HepG2 (cell line): ENCODE measurements around the gene ARHGAP30. TPM values are rescaled to one million over a fixed set of nuclear protein-coding genes. Genes with fewer than 3 reads are reported as not detected.

Source experiments
- CBX1 ChIP-seq: IDR thresholded peaks from one replicate; pipeline ENCODE4 v1.6.1; 2016; ENCODE audit warnings: antibody characterized with exemption, low read depth
- ERF ChIP-seq: IDR thresholded peaks from 2 replicates; pipeline ENCODE4 v1.6.1; 2018; ENCODE audit warnings: missing biosample characterization, missing genetic modification reagents
- GFI1 ChIP-seq: sonication (generic); formaldehyde crosslinking; IDR thresholded peaks from 2 replicates; pipeline ENCODE4 v1.5.0; 2020; ENCODE audit warnings: missing genetic modification reagents, mild to moderate bottlenecking, borderline replicate concordance
- KDM1A ChIP-seq: IDR thresholded peaks from 2 replicates; pipeline ENCODE4 v1.6.1; 2016; ENCODE audit warnings: missing compliant biosample characterization
- NCOA2 ChIP-seq: sonication (generic); formaldehyde crosslinking; IDR thresholded peaks from 2 replicates; pipeline ENCODE4 v1.8.0; 2022; ENCODE audit warnings: inconsistent platforms
- NFKBIZ ChIP-seq: IDR thresholded peaks from 2 replicates; pipeline ENCODE4 v1.6.1; 2018; ENCODE audit warnings: missing genetic modification reagents, missing compliant biosample characterization
- NKX3-1 ChIP-seq: sonication (generic); formaldehyde crosslinking; IDR thresholded peaks from 2 replicates; pipeline ENCODE4 v1.5.0; 2020; ENCODE audit warnings: missing genetic modification reagents
- PAX8 ChIP-seq: sonication (generic); formaldehyde crosslinking; IDR thresholded peaks from 2 replicates; pipeline ENCODE4 v1.8.0; 2022; ENCODE audit warnings: mild to moderate bottlenecking, missing genetic modification reagents, borderline replicate concordance
- PRMT3 ChIP-seq: sonication (generic); formaldehyde crosslinking; IDR thresholded peaks from 2 replicates; pipeline ENCODE4 v1.8.1; 2022; ENCODE audit warnings: low read depth, mild to moderate bottlenecking, moderate library complexity, missing genetic modification reagents, borderline replicate concordance
- SCMH1 ChIP-seq: sonication (generic); formaldehyde crosslinking; IDR thresholded peaks from 2 replicates; pipeline ENCODE4 v1.9.0; 2021; ENCODE audit warnings: missing genetic modification reagents, mild to moderate bottlenecking, borderline replicate concordance
- ZBTB7A ChIP-seq: sonication (generic); formaldehyde crosslinking; IDR thresholded peaks from 2 replicates; pipeline ENCODE4 v1.8.0; 2022; ENCODE audit warnings: mild to moderate bottlenecking, missing genetic modification reagents
- ZNF234 ChIP-seq: sonication (generic); formaldehyde crosslinking; conservative IDR thresholded peaks from 2 replicates; pipeline ENCODE4 v1.5.1; 2020; ENCODE audit warnings: mild to moderate bottlenecking, missing genetic modification reagents
- ZNF30 ChIP-seq: sonication (generic); formaldehyde crosslinking; IDR thresholded peaks from 2 replicates; pipeline ENCODE4 v1.5.0; 2020; ENCODE audit warnings: mild to moderate bottlenecking, missing genetic modification reagents
- ZNF317 ChIP-seq: sonication (generic); formaldehyde crosslinking; IDR thresholded peaks from 2 replicates; pipeline ENCODE4 v1.5.0; 2020; ENCODE audit warnings: mild to moderate bottlenecking, missing genetic modification reagents
- ZNF367 ChIP-seq: sonication (generic); formaldehyde crosslinking; IDR thresholded peaks from 2 replicates; pipeline ENCODE4 v1.4.0; 2020; ENCODE audit warnings: missing genetic modification reagents, borderline replicate concordance
- ZNF619 ChIP-seq: sonication (generic); formaldehyde crosslinking; IDR thresholded peaks from 2 replicates; pipeline ENCODE4 v1.4.0; 2020; ENCODE audit warnings: mild to moderate bottlenecking, missing genetic modification reagents
- ZNF792 ChIP-seq: IDR thresholded peaks from 2 replicates; pipeline ENCODE4 v1.6.1; 2016
- polyA plus RNA-seq, 8 experiments: library from polyadenylated mRNA; depleted of rRNA in 3 of 8; stranded (reverse) in 7 of 8; unstranded in 1 of 8; fragments of >200 nt; fragmentation: Illumina TruSeq in 4 of 8; extraction: Trizol in 4 of 8; gene quantifications; 2 replicates each; pipeline versions ENCODE4 v1.2.1 to v1.2.3, GENCODE V29; 2011 to 2016; ENCODE audit warnings: low read depth in 4 of 8, missing spikeins in 1 of 8, mixed read lengths in 1 of 8; ENCODE audit not compliant: insufficient read depth in 1 of 8
- total RNA-seq, 5 experiments: library from RNA; depleted of rRNA; stranded (reverse); fragments of >200 nt; fragmentation: Illumina TruSeq; extraction: Trizol; gene quantifications; 2 replicates each; pipeline ENCODE4 v1.2.3, GENCODE V29; 2016; ENCODE audit warnings: low read depth in 1 of 5
- TF ChIP-seq, protein P1 (sequence below): sonication (generic); formaldehyde crosslinking; IDR thresholded peaks from 2 replicates; pipeline ENCODE4 v1.8.1; 2023; ENCODE audit warnings: missing genetic modification reagents, mild to moderate bottlenecking, borderline replicate concordance
- TF ChIP-seq, protein P2 (sequence below): sonication (generic); formaldehyde crosslinking; IDR thresholded peaks from 2 replicates; pipeline ENCODE4 v1.4.0; 2020; ENCODE audit warnings: mild to moderate bottlenecking, missing genetic modification reagents
- TF ChIP-seq, protein P3 (sequence below): sonication (generic); formaldehyde crosslinking; IDR thresholded peaks from 2 replicates; pipeline ENCODE4 v1.5.0; 2020; ENCODE audit warnings: mild to moderate bottlenecking, missing genetic modification reagents
- TF ChIP-seq, protein P4 (sequence below): sonication (generic); formaldehyde crosslinking; IDR thresholded peaks from 2 replicates; pipeline ENCODE4 v1.5.0; 2020; ENCODE audit warnings: mild to moderate bottlenecking, low read depth, missing genetic modification reagents, borderline replicate concordance
- TF ChIP-seq, protein P5 (sequence below): sonication (generic); formaldehyde crosslinking; IDR thresholded peaks from 2 replicates; pipeline ENCODE4 v1.5.0; 2020; ENCODE audit warnings: missing genetic modification reagents

The ARHGAP30 gene
- total and polyA plus RNA-seq, 2 of the 13 experiments (the other 11 are each of a cell fraction or from before 2014, with no cell fraction given) = 0.13 to 0.20 TPM

DNA sequence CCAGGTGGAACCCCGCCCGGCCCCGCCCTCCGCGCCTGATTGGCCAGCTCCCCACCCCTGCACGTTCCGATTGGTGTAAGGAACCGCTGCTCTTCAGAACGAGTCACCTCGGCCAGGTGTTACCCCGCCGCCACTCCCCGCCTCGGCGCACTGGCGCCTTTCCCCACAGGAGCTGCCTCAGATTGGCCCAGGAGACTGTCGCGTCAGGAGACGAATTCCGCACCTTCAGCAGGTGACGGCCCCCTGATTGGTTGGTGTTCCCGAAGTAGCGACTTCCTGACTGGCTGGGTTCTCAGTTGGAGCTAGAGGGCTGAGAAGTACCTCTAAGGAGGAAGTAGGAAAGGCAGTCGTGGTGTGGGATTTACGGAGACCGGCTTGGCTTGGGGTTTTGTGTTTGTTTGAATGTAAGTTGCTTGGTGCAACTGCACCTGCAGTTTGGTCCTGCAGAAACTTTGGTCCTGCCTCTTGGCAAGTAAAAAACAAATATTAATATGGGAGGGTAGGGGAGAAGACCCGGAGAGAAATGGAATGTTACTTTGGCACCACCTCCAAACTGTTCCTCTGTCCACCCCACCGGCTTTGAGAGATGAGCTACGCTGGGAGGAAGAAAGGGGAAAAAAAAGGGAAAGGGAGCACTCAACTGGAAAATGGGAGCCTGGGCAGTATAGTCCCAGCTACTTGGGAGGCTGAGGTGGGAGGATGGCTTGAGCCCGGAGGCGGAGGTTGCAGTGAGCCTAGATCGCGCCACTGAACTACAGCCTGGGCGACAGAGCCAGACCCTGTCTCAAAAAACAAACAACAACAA, 48.3 kb downstream of the ARHGAP30 start (continued):
- TF ChIP-seq NFKBIZ (CRISPR knock-in tag) = no peak
- TF ChIP-seq NKX3-1 (CRISPR knock-in tag) = 0 out of 2 replicates have a peak, but pooled peaks have one; percentile 28
- no peak for TF ChIP-seq CBX1
- peak; percentile 72; the same call in 1 of the 2 replicates for TF ChIP-seq KDM1A
- no peak; the same call in 1 of the 2 replicates for TF ChIP-seq PAX8 (CRISPR knock-in tag)
- TF ChIP-seq GFI1 = no peak
- TF ChIP-seq, protein P1, sequence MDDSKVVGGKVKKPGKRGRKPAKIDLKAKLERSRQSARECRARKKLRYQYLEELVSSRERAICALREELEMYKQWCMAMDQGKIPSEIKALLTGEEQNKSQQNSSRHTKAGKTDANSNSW (CRISPR knock-in tag) = no peak
- TF ChIP-seq, protein P2, sequence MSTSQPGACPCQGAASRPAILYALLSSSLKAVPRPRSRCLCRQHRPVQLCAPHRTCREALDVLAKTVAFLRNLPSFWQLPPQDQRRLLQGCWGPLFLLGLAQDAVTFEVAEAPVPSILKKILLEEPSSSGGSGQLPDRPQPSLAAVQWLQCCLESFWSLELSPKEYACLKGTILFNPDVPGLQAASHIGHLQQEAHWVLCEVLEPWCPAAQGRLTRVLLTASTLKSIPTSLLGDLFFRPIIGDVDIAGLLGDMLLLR = 0 out of 2 replicates have a peak, but pooled peaks have one; percentile 21
- no peak for TF ChIP-seq PRMT3 (CRISPR knock-in tag)
- TF ChIP-seq ZNF317 = 0 out of 2 replicates have a peak, but pooled peaks have one; percentile 2
- TF ChIP-seq, protein P3, sequence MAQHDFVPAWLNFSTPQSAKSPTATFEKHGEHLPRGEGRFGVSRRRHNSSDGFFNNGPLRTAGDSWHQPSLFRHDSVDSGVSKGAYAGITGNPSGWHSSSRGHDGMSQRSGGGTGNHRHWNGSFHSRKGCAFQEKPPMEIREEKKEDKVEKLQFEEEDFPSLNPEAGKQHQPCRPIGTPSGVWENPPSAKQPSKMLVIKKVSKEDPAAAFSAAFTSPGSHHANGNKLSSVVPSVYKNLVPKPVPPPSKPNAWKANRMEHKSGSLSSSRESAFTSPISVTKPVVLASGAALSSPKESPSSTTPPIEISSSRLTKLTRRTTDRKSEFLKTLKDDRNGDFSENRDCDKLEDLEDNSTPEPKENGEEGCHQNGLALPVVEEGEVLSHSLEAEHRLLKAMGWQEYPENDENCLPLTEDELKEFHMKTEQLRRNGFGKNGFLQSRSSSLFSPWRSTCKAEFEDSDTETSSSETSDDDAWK (CRISPR knock-in tag) = no peak
- TF ChIP-seq NCOA2 (CRISPR knock-in tag) = no peak
- TF ChIP-seq, protein P4, sequence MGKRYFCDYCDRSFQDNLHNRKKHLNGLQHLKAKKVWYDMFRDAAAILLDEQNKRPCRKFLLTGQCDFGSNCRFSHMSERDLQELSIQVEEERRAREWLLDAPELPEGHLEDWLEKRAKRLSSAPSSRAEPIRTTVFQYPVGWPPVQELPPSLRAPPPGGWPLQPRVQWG (CRISPR knock-in tag) = no peak
- TF ChIP-seq, protein P5, sequence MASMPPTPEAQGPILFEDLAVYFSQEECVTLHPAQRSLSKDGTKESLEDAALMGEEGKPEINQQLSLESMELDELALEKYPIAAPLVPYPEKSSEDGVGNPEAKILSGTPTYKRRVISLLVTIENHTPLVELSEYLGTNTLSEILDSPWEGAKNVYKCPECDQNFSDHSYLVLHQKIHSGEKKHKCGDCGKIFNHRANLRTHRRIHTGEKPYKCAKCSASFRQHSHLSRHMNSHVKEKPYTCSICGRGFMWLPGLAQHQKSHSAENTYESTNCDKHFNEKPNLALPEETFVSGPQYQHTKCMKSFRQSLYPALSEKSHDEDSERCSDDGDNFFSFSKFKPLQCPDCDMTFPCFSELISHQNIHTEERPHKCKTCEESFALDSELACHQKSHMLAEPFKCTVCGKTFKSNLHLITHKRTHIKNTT = no peak
- peak; percentile 58; the same call in 1 of the 2 replicates for TF ChIP-seq ERF (CRISPR knock-in tag)
- TF ChIP-seq ZNF234 (CRISPR knock-in tag) = no peak
- TF ChIP-seq SCMH1 = no peak
- no peak; the same call in 1 of the 2 replicates for TF ChIP-seq ZNF367 (CRISPR knock-in tag)
- TF ChIP-seq ZNF792 (CRISPR knock-in tag) = peak; percentile 64; the same call in 1 of the 2 replicates
- TF ChIP-seq ZNF30 (CRISPR knock-in tag) = no peak
- TF ChIP-seq ZBTB7A (CRISPR knock-in tag) = no peak
- TF ChIP-seq ZNF619 (CRISPR knock-in tag) = 0 out of 2 replicates have a peak, but pooled peaks have one; percentile 17
